KMS-11 (cell line): Measurements from ENCODE around the gene FMNL2.

ENCODE experiments used
- H2AFZ ChIP-seq: fragments of 200-600 bp; sonication (generic); 2 replicates; pipeline ENCODE4 v1.6.1; 2016; ENCODE audit warnings: antibody characterized with exemption, mixed run types, low read depth
- H3K27ac ChIP-seq: fragments of 200-600 bp; sonication (generic); 2 replicates; pipeline ENCODE4 v1.6.1; 2016; ENCODE audit warnings: mild to moderate bottlenecking, mixed run types
- H3K27me3 ChIP-seq: fragments of 200-600 bp; sonication (generic); 2 replicates; pipeline ENCODE4 v1.6.1; 2017; ENCODE audit warnings: mild to moderate bottlenecking, low read depth, mixed run types, moderate library complexity; ENCODE audit not compliant: insufficient read depth
- H3K36me3 ChIP-seq: fragments of 200-600 bp; sonication (generic); 2 replicates; pipeline ENCODE4 v1.6.1; 2017; ENCODE audit warnings: mild to moderate bottlenecking, mixed run types; ENCODE audit not compliant: insufficient read depth
- H3K4me1 ChIP-seq: fragments of 200-600 bp; sonication (generic); 2 replicates; pipeline ENCODE4 v1.6.1; 2016; ENCODE audit warnings: mild to moderate bottlenecking, low read depth, mixed run types; ENCODE audit not compliant: poor library complexity, severe bottlenecking
- H3K4me2 ChIP-seq: fragments of 200-600 bp; sonication (generic); 2 replicates; pipeline ENCODE4 v1.7.0; 2016; ENCODE audit warnings: mild to moderate bottlenecking, mixed run types
- H3K4me3 ChIP-seq: fragments of 200-600 bp; sonication (generic); IDR thresholded peaks from 2 replicates; pipeline ENCODE4 v1.6.1; 2017; ENCODE audit warnings: low read depth, low read length, mixed read lengths; ENCODE audit not compliant: insufficient read depth
- H3K79me2 ChIP-seq: fragments of 200-600 bp; sonication (generic); 2 replicates; pipeline ENCODE4 v1.6.1; 2016; ENCODE audit warnings: low read depth, mixed run types; ENCODE audit not compliant: insufficient read depth
- H3K9ac ChIP-seq: fragments of 200-600 bp; sonication (generic); 2 replicates; pipeline ENCODE4 v1.6.1; 2016; ENCODE audit warnings: mild to moderate bottlenecking, mixed run types
- H4K20me1 ChIP-seq: fragments of 200-600 bp; sonication (generic); 2 replicates; pipeline ENCODE4 v1.6.1; 2016; ENCODE audit warnings: mild to moderate bottlenecking, mixed run types; ENCODE audit not compliant: insufficient read depth
- TF ChIP-seq, protein P1 (sequence below): fragments of 200-600 bp; sonication (generic); conservative IDR thresholded peaks from 2 replicates; pipeline ENCODE4 v1.6.1; 2017; ENCODE audit warnings: low read depth, mild to moderate bottlenecking, antibody characterized with exemption, low read length, moderate library complexity, mixed read lengths

Gene FMNL2

DNA sequence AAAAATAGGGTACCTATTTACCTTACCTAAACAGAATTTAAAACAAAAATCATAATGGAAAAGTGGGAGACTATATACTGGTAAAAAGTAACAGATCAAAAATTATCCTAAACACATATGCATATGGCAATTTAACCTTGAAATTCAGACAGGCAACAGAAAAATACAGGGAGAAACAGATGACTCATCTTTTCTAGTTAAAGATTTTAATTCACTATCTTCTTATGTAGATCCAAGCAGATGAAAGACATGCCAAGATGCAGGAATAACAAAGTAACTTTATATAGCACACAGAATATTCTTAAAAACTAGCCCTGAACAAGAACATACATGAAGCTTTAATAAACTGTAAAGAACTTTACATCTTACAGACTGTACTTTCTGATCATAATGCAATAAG lies 351.3 kb downstream of the FMNL2 start:
- Histone ChIP-seq H3K4me3 (no peak overlapping the region), H3K27ac (no peak overlapping the region), H4K20me1 (peaks cover 16% of the 10 kb centered on the region), H2AFZ (no peak overlapping the region), H3K4me2 (no peak overlapping the region), H3K4me1 (peaks cover 52% of the 10 kb centered on the region), H3K36me3 (no peaks in the 10 kb centered on the region), H3K79me2 (peaks cover 80% of the 10 kb centered on the region), H3K27me3 (no peaks in the 10 kb centered on the region), H3K9ac (no peak overlapping the region)
- TF ChIP-seq, protein P1, sequence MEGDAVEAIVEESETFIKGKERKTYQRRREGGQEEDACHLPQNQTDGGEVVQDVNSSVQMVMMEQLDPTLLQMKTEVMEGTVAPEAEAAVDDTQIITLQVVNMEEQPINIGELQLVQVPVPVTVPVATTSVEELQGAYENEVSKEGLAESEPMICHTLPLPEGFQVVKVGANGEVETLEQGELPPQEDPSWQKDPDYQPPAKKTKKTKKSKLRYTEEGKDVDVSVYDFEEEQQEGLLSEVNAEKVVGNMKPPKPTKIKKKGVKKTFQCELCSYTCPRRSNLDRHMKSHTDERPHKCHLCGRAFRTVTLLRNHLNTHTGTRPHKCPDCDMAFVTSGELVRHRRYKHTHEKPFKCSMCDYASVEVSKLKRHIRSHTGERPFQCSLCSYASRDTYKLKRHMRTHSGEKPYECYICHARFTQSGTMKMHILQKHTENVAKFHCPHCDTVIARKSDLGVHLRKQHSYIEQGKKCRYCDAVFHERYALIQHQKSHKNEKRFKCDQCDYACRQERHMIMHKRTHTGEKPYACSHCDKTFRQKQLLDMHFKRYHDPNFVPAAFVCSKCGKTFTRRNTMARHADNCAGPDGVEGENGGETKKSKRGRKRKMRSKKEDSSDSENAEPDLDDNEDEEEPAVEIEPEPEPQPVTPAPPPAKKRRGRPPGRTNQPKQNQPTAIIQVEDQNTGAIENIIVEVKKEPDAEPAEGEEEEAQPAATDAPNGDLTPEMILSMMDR = no peak

DNA sequence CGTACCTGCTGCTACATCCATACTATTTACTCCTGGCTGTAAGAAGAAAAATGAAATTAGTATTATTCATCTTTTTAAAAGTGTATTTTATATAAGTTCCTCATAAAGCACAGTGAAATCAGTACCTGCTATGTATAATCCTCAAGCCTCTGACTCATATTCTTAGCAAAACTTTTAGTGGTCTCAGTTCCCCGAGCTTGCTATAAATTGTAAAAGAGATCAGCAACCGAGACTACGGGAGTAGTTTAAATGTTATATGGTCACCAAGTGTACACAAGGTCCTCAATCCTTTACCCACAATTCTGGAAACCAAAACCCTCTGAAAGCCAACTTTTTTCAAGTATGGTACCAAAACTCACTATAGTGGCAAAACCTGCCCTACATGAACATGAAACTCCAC lies 358.1 kb downstream of the FMNL2 start:
- no peaks in the 10 kb centered on the region for H3K36me3 ChIP-seq
- H3K27ac ChIP-seq = peak overlapping the region; percentile 70
- no peak overlapping the region for H2AFZ ChIP-seq
- no peak overlapping the region for H3K9ac ChIP-seq
- H3K27me3 ChIP-seq = no peaks in the 10 kb centered on the region
- peak overlapping the region; percentile 71 for H3K4me2 ChIP-seq
- no peak overlapping the region for H3K4me3 ChIP-seq
- TF ChIP-seq, protein P1 = no peak
- H4K20me1 ChIP-seq = 0 out of 2 replicates have a peak, but pooled peaks cover 17% of the 10 kb centered on the region
- H3K79me2 ChIP-seq = peaks cover 72% of the 10 kb centered on the region
- peaks cover 67% of the 10 kb centered on the region for H3K4me1 ChIP-seq

DNA sequence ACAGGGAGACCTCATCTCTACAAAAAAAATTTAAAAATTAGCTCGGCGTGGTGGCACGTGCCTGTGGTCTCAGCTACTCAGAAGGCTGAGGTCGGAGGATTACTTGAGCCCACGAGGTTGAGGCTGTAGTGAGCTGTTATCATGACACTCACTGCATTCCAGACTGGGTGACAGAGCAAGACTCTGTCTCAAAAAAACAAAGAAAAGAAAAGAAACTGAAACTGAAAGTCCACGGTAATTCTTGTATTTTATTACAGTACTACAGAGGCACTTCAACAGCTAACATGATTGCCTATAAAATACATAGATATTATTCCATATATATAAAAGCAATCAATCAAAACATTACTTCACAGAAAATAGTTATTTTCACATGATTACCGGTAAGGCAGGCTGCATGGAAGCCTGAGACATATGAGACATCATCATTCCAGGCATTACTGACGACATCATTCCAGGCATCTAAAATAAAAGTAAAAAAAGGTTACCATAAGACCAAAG lies 359.2 kb downstream of the FMNL2 start:
- peaks cover 27% of the 10 kb centered on the region; the same call in 1 of the 2 replicates for H4K20me1 ChIP-seq
- peak overlapping the region; percentile 70 for H3K27ac ChIP-seq
- H3K4me2 ChIP-seq = peak overlapping the region; percentile 71
- no peak overlapping the region for H3K4me3 ChIP-seq
- H3K79me2 ChIP-seq = peaks cover 73% of the 10 kb centered on the region
- no peaks in the 10 kb centered on the region for H3K27me3 ChIP-seq
- H3K36me3 ChIP-seq = no peaks in the 10 kb centered on the region
- peaks cover 70% of the 10 kb centered on the region for H3K4me1 ChIP-seq
- peak overlapping the region; percentile 33 for H3K9ac ChIP-seq
- H2AFZ ChIP-seq = no peak overlapping the region
- TF ChIP-seq, protein P1 = no peak

DNA sequence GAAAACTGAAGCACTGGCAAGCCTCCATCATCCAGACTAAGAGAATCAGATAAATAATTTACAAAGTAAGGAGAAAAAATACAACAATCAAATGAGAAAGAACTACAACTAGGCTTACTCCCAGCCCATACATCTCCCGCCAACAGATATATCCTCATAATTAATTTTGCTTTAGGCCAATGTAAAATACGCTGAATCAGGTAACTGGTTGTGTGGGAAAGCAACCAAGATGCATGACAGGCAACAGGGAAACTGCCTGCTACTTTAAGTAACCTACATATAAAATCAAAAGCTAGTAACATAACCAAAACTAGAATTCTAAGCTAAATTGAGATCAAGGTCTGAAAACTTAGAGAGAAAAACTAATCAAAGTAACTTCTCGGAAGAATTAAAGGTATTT lies 360.8 kb downstream of the FMNL2 start:
- no peak overlapping the region for H2AFZ ChIP-seq
- no peak overlapping the region for H3K9ac ChIP-seq
- peaks cover 86% of the 10 kb centered on the region for H3K79me2 ChIP-seq
- peaks cover 68% of the 10 kb centered on the region for H3K4me1 ChIP-seq
- peaks cover 41% of the 10 kb centered on the region for H4K20me1 ChIP-seq
- no peaks in the 10 kb centered on the region for H3K36me3 ChIP-seq
- TF ChIP-seq, protein P1 = no peak
- no peak overlapping the region; the same call in 1 of the 2 replicates for H3K4me2 ChIP-seq
- H3K4me3 ChIP-seq = no peak overlapping the region
- H3K27ac ChIP-seq = no peak overlapping the region; the same call in 1 of the 2 replicates
- H3K27me3 ChIP-seq = no peaks in the 10 kb centered on the region
